A549 (cell line): ENCODE results near the gene CLEC1A. TPM values are rescaled to one million over a fixed set of nuclear protein-coding genes. Genes with fewer than 3 reads are reported as not detected.

Experiments used
- ATAC-seq, 2 experiments: fragments of 200-7000 bp in 1 of 2; fragments of >200 bp in 1 of 2; cut with Nextera tagmentation in 1 of 2; cut with Tn5 transposase in 1 of 2; 3 replicates each; pipeline versions ENCODE4 v1.8.0 to v1.9.1; 2018 to 2020; ENCODE audit warnings: mild to moderate bottlenecking in 1 of 2, moderate library complexity in 1 of 2
- CTCF ChIA-PET: fragments of 300-600 bp; sonication (Branson Sonifier 250); formaldehyde crosslinking; extraction: SDS; loops from one replicate; lab custom pipeline; 2021; ENCODE audit warnings: antibody characterized with exemption, inconsistent platforms; lab: Yijun Ruan, JAX
- POLR2A ChIA-PET: fragments of 350-600 bp; formaldehyde crosslinking; extraction: SDS; loops from one replicate; lab custom pipeline; 2021; ENCODE audit warnings: antibody characterized with exemption, inconsistent platforms; lab: Yijun Ruan, JAX
- DNase-seq, 2 experiments: peaks; one replicate each; pipeline versions ENCODE4 v3.0.0 to v3.0.0-alpha.2; 2011 to 2016; ENCODE audit warnings: low read depth in 1 of 2, low spot score in 1 of 2
- FAIRE-seq: peaks from 2 replicates; lab custom pipeline; 2011; peaks lifted over from hg19 to GRCh38; lab: Jason Lieb, UNC
- H3K27ac ChIP-seq, 2 experiments: fragments of >200 bp; sonication (Bioruptor Twin); formaldehyde crosslinking; 3 replicates each; pipeline ENCODE4 v1.5.1; 2016 to 2017
- H3K4me1 ChIP-seq: fragments of >200 bp; sonication (Bioruptor Twin); formaldehyde crosslinking; 3 replicates; pipeline ENCODE4 v1.6.1; 2016
- H3K4me2 ChIP-seq: fragments of >200 bp; sonication (Bioruptor Twin); formaldehyde crosslinking; 3 replicates; pipeline ENCODE4 v1.6.1; 2016
- H3K4me3 ChIP-seq: fragments of >200 bp; sonication (Bioruptor Twin); formaldehyde crosslinking; 3 replicates; pipeline ENCODE4 v1.5.1; 2016
- H3K9me3 ChIP-seq: fragments of >200 bp; sonication (Bioruptor Twin); formaldehyde crosslinking; 3 replicates; pipeline ENCODE4 v1.6.1; 2016
- CEBPB ChIP-seq, 2 experiments: fragments of >200 bp in 1 of 2; sonication (Bioruptor Twin) in 1 of 2; formaldehyde crosslinking in 1 of 2; IDR thresholded peaks; 2 replicates each; pipeline ENCODE4 v1.6.1; 2012 to 2016
- EHMT2 ChIP-seq: fragments of 200-600 bp; sonication (generic); IDR thresholded peaks from 2 replicates; pipeline ENCODE4 v1.6.1; 2016; ENCODE audit warnings: antibody characterized with exemption, low read depth, mild to moderate bottlenecking, moderate library complexity
- FOSL2 ChIP-seq, 2 experiments: fragments of 450-650 bp in 1 of 2; fragments of >200 bp in 1 of 2; sonication (Bioruptor Twin) in 1 of 2; formaldehyde crosslinking; IDR thresholded peaks; 2 replicates each; pipeline versions ENCODE4 v1.5.0 to v1.6.1; 2016 to 2020; ENCODE audit warnings: mild to moderate bottlenecking in 1 of 2, moderate library complexity in 1 of 2
- HEYL ChIP-seq: fragments of 250-450 bp; sonication (Bioruptor Pico); IDR thresholded peaks from 2 replicates; pipeline ENCODE4 v1.8.0; 2021; ENCODE audit warnings: mild to moderate bottlenecking, moderate library complexity
- HOXB5 ChIP-seq: fragments of 250-450 bp; sonication (Bioruptor Pico); IDR thresholded peaks from 2 replicates; pipeline ENCODE4 v1.5.0; 2020; ENCODE audit warnings: mild to moderate bottlenecking, moderate library complexity
- MAFK ChIP-seq: fragments of 450-650 bp; IDR thresholded peaks from 2 replicates; pipeline ENCODE4 v1.6.1; 2014; ENCODE audit not compliant: partially characterized antibody
- NPAS2 ChIP-seq: fragments of 250-450 bp; sonication (Bioruptor Pico); IDR thresholded peaks from 2 replicates; pipeline ENCODE4 v1.8.0; 2022; ENCODE audit warnings: mild to moderate bottlenecking, moderate library complexity, borderline replicate concordance
- RARB ChIP-seq: fragments of 250-450 bp; sonication (Bioruptor Pico); IDR thresholded peaks from 2 replicates; pipeline ENCODE4 v1.8.0; 2021; ENCODE audit warnings: mild to moderate bottlenecking, moderate library complexity
- RFX5 ChIP-seq: fragments of 450-650 bp; IDR thresholded peaks from 2 replicates; pipeline ENCODE4 v1.7.1; 2014; ENCODE audit warnings: antibody characterized with exemption, mild to moderate bottlenecking, moderate library complexity
- SREBF2 ChIP-seq: fragments of 450-650 bp; IDR thresholded peaks from 2 replicates; pipeline ENCODE4 v1.6.1; 2014; ENCODE audit warnings: mild to moderate bottlenecking, moderate library complexity
- TFCP2L1 ChIP-seq: fragments of 250-450 bp; sonication (Bioruptor Pico); IDR thresholded peaks from 2 replicates; pipeline ENCODE4 v1.5.0; 2021; ENCODE audit warnings: mild to moderate bottlenecking
- ZC3H11A ChIP-seq: fragments of 450-650 bp; IDR thresholded peaks from 2 replicates; pipeline ENCODE4 v1.6.1; 2014; ENCODE audit warnings: antibody characterized with exemption, mild to moderate bottlenecking
- WGBS: methylation state at CpG from one replicate; pipeline ENCODE4 v1.1.6; 2017; ENCODE audit errors: missing lambda C conversion rate; 5-methylcytosine and 5-hydroxymethylcytosine counted together
- polyA plus RNA-seq, 4 experiments: library from polyadenylated mRNA; depleted of rRNA in 3 of 4; stranded (reverse); fragments of >200 nt; fragmentation: RNase III in 1 of 4; extraction: RNeasy Plus Mini Kit Qiagen cat#74134 plus additional on column Dnase treatment in 1 of 4; gene quantifications; 2 replicates in 3 of 4; 3 replicates in 1 of 4; pipeline ENCODE4 v1.2.3, GENCODE V29; 2011 to 2017
- TF ChIP-seq, protein P1 (sequence below): fragments of >200 bp; sonication (Bioruptor Twin); formaldehyde crosslinking; IDR thresholded peaks from 3 replicates; pipeline ENCODE4 v1.6.1; 2016
- TF ChIP-seq, protein P2 (sequence below): fragments of >200 bp; sonication (Bioruptor Twin); formaldehyde crosslinking; IDR thresholded peaks from 3 replicates; pipeline ENCODE4 v1.5.1; 2016
- TF ChIP-seq, protein P3 (sequence below): fragments of 450-650 bp; IDR thresholded peaks from 2 replicates; pipeline ENCODE4 v1.6.1; 2014; ENCODE audit warnings: antibody characterized with exemption
- TF ChIP-seq, protein P4 (sequence below): fragments of 200-600 bp; sonication (generic); IDR thresholded peaks from 2 replicates; pipeline ENCODE4 v1.6.1; 2016; ENCODE audit warnings: antibody characterized with exemption, mild to moderate bottlenecking, moderate library complexity
- TF ChIP-seq, protein P5 (sequence below): fragments of 250-450 bp; sonication (Bioruptor Pico); IDR thresholded peaks from 2 replicates; pipeline ENCODE4 v1.5.0; 2020; ENCODE audit warnings: low read depth, mild to moderate bottlenecking, moderate library complexity
- TF ChIP-seq, protein P6 (sequence below): fragments of 250-450 bp; sonication (Bioruptor Pico); IDR thresholded peaks from 2 replicates; pipeline ENCODE4 v1.5.0; 2021; ENCODE audit warnings: mild to moderate bottlenecking, moderate library complexity, borderline replicate concordance

Gene CLEC1A
- polyA plus RNA-seq, 2 of the 4 experiments (the other 2 are of a cell fraction) = 0.06 TPM; not detected in 1

DNA sequence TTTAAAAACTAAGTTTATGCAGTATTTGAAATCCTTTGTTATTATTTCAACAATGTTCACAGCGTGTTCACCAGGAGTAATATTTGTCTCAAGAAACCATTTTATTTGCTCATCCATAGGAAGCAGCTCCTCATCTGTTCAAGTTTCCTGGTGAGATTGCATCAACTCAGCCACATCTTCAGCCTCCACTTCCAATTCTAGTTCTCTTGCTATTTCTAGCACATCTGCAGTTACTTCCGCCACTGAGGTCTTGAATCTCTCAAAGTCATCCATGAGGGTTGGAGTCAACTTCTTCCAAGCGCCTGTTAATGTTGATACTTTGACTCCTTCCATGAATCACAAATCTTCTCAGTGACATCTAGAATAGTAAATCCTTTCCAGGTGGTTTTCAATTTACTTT is 50.3 kb downstream of the CLEC1A start:
- ATAC-seq (no peak), DNase-seq (no peak), FAIRE-seq (peak; percentile 46)
- H3K27ac ChIP-seq = no peak overlapping the region
- no peak for TF ChIP-seq RARB (CRISPR knock-in tag)
- no peak for TF ChIP-seq MAFK
- TF ChIP-seq NPAS2 (CRISPR knock-in tag) = no peak
- no peak for TF ChIP-seq RFX5
- TF ChIP-seq ZC3H11A = no peak
- no peak for TF ChIP-seq FOSL2 (IDR thresholded peaks at IDR 0.05)
- TF ChIP-seq FOSL2 (CRISPR knock-in tag; IDR thresholded peaks at IDR 0.05) = no peak
- TF ChIP-seq, protein P1, sequence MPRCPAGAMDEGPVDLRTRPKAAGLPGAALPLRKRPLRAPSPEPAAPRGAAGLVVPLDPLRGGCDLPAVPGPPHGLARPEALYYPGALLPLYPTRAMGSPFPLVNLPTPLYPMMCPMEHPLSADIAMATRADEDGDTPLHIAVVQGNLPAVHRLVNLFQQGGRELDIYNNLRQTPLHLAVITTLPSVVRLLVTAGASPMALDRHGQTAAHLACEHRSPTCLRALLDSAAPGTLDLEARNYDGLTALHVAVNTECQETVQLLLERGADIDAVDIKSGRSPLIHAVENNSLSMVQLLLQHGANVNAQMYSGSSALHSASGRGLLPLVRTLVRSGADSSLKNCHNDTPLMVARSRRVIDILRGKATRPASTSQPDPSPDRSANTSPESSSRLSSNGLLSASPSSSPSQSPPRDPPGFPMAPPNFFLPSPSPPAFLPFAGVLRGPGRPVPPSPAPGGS = no peak
- TF ChIP-seq, protein P2, sequence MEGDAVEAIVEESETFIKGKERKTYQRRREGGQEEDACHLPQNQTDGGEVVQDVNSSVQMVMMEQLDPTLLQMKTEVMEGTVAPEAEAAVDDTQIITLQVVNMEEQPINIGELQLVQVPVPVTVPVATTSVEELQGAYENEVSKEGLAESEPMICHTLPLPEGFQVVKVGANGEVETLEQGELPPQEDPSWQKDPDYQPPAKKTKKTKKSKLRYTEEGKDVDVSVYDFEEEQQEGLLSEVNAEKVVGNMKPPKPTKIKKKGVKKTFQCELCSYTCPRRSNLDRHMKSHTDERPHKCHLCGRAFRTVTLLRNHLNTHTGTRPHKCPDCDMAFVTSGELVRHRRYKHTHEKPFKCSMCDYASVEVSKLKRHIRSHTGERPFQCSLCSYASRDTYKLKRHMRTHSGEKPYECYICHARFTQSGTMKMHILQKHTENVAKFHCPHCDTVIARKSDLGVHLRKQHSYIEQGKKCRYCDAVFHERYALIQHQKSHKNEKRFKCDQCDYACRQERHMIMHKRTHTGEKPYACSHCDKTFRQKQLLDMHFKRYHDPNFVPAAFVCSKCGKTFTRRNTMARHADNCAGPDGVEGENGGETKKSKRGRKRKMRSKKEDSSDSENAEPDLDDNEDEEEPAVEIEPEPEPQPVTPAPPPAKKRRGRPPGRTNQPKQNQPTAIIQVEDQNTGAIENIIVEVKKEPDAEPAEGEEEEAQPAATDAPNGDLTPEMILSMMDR = no peak
- TF ChIP-seq, protein P3, sequence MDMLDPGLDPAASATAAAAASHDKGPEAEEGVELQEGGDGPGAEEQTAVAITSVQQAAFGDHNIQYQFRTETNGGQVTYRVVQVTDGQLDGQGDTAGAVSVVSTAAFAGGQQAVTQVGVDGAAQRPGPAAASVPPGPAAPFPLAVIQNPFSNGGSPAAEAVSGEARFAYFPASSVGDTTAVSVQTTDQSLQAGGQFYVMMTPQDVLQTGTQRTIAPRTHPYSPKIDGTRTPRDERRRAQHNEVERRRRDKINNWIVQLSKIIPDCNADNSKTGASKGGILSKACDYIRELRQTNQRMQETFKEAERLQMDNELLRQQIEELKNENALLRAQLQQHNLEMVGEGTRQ = no peak
- no peak for TF ChIP-seq HEYL (CRISPR knock-in tag)
- no peak for TF ChIP-seq SREBF2
- TF ChIP-seq, protein P4, sequence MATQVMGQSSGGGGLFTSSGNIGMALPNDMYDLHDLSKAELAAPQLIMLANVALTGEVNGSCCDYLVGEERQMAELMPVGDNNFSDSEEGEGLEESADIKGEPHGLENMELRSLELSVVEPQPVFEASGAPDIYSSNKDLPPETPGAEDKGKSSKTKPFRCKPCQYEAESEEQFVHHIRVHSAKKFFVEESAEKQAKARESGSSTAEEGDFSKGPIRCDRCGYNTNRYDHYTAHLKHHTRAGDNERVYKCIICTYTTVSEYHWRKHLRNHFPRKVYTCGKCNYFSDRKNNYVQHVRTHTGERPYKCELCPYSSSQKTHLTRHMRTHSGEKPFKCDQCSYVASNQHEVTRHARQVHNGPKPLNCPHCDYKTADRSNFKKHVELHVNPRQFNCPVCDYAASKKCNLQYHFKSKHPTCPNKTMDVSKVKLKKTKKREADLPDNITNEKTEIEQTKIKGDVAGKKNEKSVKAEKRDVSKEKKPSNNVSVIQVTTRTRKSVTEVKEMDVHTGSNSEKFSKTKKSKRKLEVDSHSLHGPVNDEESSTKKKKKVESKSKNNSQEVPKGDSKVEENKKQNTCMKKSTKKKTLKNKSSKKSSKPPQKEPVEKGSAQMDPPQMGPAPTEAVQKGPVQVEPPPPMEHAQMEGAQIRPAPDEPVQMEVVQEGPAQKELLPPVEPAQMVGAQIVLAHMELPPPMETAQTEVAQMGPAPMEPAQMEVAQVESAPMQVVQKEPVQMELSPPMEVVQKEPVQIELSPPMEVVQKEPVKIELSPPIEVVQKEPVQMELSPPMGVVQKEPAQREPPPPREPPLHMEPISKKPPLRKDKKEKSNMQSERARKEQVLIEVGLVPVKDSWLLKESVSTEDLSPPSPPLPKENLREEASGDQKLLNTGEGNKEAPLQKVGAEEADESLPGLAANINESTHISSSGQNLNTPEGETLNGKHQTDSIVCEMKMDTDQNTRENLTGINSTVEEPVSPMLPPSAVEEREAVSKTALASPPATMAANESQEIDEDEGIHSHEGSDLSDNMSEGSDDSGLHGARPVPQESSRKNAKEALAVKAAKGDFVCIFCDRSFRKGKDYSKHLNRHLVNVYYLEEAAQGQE = no peak
- TF ChIP-seq CEBPB (IDR thresholded peaks at IDR 0.05) = no peak
- no peak for TF ChIP-seq TFCP2L1 (CRISPR knock-in tag)
- TF ChIP-seq, protein P5, sequence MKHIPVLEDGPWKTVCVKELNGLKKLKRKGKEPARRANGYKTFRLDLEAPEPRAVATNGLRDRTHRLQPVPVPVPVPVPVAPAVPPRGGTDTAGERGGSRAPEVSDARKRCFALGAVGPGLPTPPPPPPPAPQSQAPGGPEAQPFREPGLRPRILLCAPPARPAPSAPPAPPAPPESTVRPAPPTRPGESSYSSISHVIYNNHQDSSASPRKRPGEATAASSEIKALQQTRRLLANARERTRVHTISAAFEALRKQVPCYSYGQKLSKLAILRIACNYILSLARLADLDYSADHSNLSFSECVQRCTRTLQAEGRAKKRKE (CRISPR knock-in tag) = no peak
- TF ChIP-seq, protein P6, sequence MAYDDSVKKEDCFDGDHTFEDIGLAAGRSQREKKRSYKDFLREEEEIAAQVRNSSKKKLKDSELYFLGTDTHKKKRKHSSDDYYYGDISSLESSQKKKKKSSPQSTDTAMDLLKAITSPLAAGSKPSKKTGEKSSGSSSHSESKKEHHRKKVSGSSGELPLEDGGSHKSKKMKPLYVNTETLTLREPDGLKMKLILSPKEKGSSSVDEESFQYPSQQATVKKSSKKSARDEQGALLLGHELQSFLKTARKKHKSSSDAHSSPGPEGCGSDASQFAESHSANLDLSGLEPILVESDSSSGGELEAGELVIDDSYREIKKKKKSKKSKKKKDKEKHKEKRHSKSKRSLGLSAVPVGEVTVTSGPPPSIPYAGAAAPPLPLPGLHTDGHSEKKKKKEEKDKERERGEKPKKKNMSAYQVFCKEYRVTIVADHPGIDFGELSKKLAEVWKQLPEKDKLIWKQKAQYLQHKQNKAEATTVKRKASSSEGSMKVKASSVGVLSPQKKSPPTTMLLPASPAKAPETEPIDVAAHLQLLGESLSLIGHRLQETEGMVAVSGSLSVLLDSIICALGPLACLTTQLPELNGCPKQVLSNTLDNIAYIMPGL (CRISPR knock-in tag) = no peak
- no peak for TF ChIP-seq HOXB5 (CRISPR knock-in tag)
- TF ChIP-seq EHMT2 = no peak
- CTCF ChIA-PET = interaction anchor here (1.5 kb wide), 1 partner anchor 91 kb away, joined by 3 read pairs; no protein-coding TSS in a partner anchor
- peaks cover 7% of the 10 kb centered on the region; the same call in 1 of the 3 replicates for H3K9me3 ChIP-seq
- no peak overlapping the region for H3K4me3 ChIP-seq
- H3K4me1 ChIP-seq = no peaks in the 10 kb centered on the region
- 18% methylated on average over 3 of the region's 3 CpGs for WGBS
- POLR2A ChIA-PET = no interaction called here
- no peak overlapping the region for H3K4me2 ChIP-seq
